Measurements from ENCODE around the gene PRDM2. TPM values are rescaled to one million over a fixed set of nuclear protein-coding genes. Genes with fewer than 3 reads are reported as not detected.
A peak's percentile ranks its signal among the peaks of the same experiment; 100 is the strongest.

PRDM2 gene, protein sequence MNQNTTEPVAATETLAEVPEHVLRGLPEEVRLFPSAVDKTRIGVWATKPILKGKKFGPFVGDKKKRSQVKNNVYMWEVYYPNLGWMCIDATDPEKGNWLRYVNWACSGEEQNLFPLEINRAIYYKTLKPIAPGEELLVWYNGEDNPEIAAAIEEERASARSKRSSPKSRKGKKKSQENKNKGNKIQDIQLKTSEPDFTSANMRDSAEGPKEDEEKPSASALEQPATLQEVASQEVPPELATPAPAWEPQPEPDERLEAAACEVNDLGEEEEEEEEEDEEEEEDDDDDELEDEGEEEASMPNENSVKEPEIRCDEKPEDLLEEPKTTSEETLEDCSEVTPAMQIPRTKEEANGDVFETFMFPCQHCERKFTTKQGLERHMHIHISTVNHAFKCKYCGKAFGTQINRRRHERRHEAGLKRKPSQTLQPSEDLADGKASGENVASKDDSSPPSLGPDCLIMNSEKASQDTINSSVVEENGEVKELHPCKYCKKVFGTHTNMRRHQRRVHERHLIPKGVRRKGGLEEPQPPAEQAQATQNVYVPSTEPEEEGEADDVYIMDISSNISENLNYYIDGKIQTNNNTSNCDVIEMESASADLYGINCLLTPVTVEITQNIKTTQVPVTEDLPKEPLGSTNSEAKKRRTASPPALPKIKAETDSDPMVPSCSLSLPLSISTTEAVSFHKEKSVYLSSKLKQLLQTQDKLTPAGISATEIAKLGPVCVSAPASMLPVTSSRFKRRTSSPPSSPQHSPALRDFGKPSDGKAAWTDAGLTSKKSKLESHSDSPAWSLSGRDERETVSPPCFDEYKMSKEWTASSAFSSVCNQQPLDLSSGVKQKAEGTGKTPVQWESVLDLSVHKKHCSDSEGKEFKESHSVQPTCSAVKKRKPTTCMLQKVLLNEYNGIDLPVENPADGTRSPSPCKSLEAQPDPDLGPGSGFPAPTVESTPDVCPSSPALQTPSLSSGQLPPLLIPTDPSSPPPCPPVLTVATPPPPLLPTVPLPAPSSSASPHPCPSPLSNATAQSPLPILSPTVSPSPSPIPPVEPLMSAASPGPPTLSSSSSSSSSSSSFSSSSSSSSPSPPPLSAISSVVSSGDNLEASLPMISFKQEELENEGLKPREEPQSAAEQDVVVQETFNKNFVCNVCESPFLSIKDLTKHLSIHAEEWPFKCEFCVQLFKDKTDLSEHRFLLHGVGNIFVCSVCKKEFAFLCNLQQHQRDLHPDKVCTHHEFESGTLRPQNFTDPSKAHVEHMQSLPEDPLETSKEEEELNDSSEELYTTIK (N-terminal part only)
- 14.9 TPM for total RNA-seq (2013)
- polyA plus RNA-seq: 10 to 100 TPM in 1 of 3 donors, 1 to 10 TPM in 2; 4.1 to 22.5 (median 7.6) TPM
- polyA minus RNA-seq: 12.9 and 16.4 TPM in 2 replicates
- 75.7 to 211 (median 90.6) reads per million in 11 experiments for total RNA-seq

DNA sequence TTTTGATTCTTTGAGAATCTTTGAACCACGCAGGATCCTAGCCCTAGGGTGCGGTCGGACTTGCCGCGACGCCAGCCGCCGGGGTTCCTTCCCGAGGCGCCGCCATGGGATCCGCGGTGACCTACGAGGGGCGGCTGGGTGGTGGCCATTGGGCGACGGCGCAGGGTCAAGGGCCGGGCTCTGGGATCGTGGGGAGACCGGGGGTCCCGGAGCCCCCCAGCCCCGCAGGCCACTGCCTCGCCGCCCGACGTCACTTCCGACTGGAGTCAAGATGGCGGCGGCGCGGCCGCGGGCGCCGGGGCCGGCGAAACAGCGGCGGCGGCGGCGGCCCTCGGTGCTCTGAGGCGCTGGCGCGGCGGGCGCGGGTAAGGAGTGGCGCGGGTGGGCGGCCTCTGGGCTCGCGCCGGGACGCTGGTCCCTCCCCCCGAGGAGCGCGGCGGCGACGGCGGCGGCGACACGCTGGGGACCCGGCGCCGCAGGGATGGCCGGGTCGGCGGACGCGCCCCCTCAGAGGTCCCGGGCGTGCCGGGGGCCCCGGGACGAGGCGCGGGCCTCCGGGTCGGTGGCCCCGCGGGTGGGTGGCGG is at the start of gene PRDM2:
Gene PRDM2 (plus strand): TSS at position 253 of the 585 bp plus-strand sequence. CDS start 15,418 bp downstream, outside the sequence.
- H4K20me1 ChIP-seq (ENCODE audit: insufficient read depth, low read length): no peaks in the 10 kb centered on the region
- H3K36me3 ChIP-seq (replicated peaks in 1 of 2; ENCODE audit: control insufficient read depth in 1 of 2, insufficient read depth in 2 of 2, low read length in 2 of 2): no peaks in the 10 kb centered on the region
- H3K4me1 ChIP-seq (ENCODE audit: control insufficient read depth in 1 of 2, insufficient read depth in 2 of 2, low read length in 2 of 2): peaks cover 16 to 24% of the 10 kb centered on the region in 2 donors
- peak within 1 kb of the TSS; percentile 88 for H3K4me2 ChIP-seq (replicated peaks; ENCODE audit: extremely low read depth, low read length, poor library complexity, severe bottlenecking)
- H3K9me3 ChIP-seq (replicated peaks in 1 of 2; ENCODE audit: control insufficient read depth in 1 of 2, insufficient read depth in 1 of 2, low read length in 2 of 2): peaks cover 0 to 6% of the 10 kb centered on the region in 2 donors
- peaks cover 30% of the 10 kb centered on the region for H3K4me1 Mint-ChIP-seq
- peaks cover 3 to 9% (median 6%) of the 10 kb centered on the region in 7 donors for H3K9me3 Mint-ChIP-seq
- H3K9ac ChIP-seq (ENCODE audit: insufficient read depth, low read length, poor library complexity, severe bottlenecking): peak within 1 kb of the TSS; percentile 94
- H3K4me3 ChIP-seq (replicated peaks in 1 of 3; ENCODE audit: low read depth in 2 of 3, low read length in 3 of 3): peak within 1 kb of the TSS; percentile 61 to 82 (median 81)
- H3K27ac Mint-ChIP-seq: peak within 1 kb of the TSS; percentile 85 to 93 (median 88)
- under 1% methylated on average over 87 of the region's 87 CpGs for WGBS (ENCODE audit: insufficient coverage)
- H3K27me3 Mint-ChIP-seq (ENCODE audit: low read depth in 3 of 3): peaks cover 3 to 10% (median 4%) of the 10 kb centered on the region in 3 donors
- H3K27ac ChIP-seq (ENCODE audit: low read depth in 1 of 2, low read length in 2 of 2): peak within 1 kb of the TSS; percentile 61 to 94
- intact Hi-C loops (cut with micrococcal nuclease): loop anchor here in 1 of 2 donors (5.0 kb wide), 1 partner anchor 47 kb away; no protein-coding TSS in a partner anchor
- H3K4me3 Mint-ChIP-seq: peak within 1 kb of the TSS; percentile 93 to 98
- peaks cover 0 to 2% of the 10 kb centered on the region in 2 donors for H3K36me3 Mint-ChIP-seq
- H3K27me3 ChIP-seq (ENCODE audit: control insufficient read depth in 2 of 2, insufficient read depth in 2 of 2, low read length in 2 of 2): no peaks in the 10 kb centered on the region
- peak; percentile 32 to 50 (median 49) for DNase-seq
- TF ChIP-seq, protein P1, sequence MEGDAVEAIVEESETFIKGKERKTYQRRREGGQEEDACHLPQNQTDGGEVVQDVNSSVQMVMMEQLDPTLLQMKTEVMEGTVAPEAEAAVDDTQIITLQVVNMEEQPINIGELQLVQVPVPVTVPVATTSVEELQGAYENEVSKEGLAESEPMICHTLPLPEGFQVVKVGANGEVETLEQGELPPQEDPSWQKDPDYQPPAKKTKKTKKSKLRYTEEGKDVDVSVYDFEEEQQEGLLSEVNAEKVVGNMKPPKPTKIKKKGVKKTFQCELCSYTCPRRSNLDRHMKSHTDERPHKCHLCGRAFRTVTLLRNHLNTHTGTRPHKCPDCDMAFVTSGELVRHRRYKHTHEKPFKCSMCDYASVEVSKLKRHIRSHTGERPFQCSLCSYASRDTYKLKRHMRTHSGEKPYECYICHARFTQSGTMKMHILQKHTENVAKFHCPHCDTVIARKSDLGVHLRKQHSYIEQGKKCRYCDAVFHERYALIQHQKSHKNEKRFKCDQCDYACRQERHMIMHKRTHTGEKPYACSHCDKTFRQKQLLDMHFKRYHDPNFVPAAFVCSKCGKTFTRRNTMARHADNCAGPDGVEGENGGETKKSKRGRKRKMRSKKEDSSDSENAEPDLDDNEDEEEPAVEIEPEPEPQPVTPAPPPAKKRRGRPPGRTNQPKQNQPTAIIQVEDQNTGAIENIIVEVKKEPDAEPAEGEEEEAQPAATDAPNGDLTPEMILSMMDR (IDR thresholded peaks at IDR 0.05): no peak
- H2AFZ ChIP-seq (ENCODE audit: insufficient read depth, low read depth, low read length, poor library complexity, severe bottlenecking): peak within 1 kb of the TSS; percentile 100
- peaks cover 44% of the 10 kb centered on the region for H3K79me2 ChIP-seq (ENCODE audit: insufficient read depth, low read length)

Measured in CD14-positive monocyte (primary cell).